GM15510 (cell line): ENCODE data around the gene TBC1D12.

ENCODE experiments used
- POLR2A ChIP-seq: IDR thresholded peaks from 3 replicates; pipeline ENCODE4 v1.6.1; 2011; ENCODE audit warnings: borderline replicate concordance; ENCODE audit not compliant: insufficient read length; ENCODE audit errors: extremely low read depth

The TBC1D12 gene

GRCh38 chr10:94545391-94546048 is 143.2 kb downstream of the TBC1D12 start, which contains the start of gene HELLS:
TSS of gene HELLS (plus strand) at chr10:94545788. CDS start at chr10:94545922, 134 bp downstream.
- TF ChIP-seq POLR2A = peak; percentile 56

GRCh38 chr10:94546049-94546900 is 143.9 kb downstream of the TBC1D12 start:
- TF ChIP-seq POLR2A = no peak

DNA sequence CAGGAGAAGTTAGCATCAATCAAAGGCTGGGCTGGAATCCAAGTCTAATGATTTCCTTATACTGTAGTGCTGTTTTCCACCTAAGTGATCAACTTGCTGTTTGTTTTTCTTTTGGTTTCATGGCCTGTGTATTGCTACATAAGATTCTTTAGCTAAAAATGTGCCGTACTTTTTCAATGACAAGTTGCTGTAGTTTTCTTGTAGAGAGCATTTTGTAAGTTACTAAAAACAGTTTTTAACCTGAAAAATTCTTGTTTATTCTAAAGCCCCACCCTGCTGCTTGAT is 144.5 kb downstream of the TBC1D12 start:
- TF ChIP-seq POLR2A = no peak

DNA sequence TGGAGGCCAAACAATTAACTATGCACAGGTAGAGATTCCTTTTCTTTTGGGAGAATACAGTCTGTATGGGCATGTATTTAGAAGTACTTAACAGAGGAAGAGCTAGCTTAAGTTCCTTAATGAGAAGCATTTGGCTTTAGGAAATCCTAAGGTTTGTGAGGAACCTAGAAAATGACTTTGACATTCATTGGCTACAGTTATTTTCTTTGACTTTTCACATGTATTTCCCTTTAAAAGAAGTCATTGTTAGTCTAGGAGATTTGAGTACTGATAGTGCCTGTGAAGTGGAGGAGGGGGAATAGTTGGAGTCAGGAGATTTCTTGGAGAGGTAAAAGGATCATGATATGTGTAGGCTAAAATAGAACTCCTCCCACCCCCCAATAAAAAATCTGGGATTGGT is 146.9 kb downstream of the TBC1D12 start:
- no peak for TF ChIP-seq POLR2A

DNA sequence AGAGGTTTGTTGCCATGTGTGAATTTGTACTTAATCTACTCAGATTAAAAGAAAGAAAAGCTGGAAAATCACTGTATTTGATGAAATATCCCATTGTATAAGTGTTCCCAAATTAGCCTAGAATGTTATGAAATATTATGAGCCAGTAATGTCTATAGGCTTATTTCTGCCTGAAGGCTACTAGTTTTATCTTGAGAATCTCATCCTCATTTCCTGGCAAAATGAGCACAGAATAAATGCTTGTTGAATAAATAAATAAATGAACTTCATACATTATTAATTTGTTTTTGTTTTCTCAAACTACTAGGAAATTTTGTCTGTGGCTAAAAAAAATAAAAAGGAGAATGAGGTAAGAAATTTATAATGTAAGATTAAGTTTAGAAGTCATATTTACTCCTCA is 168.7 kb downstream of the TBC1D12 start:
- no peak for TF ChIP-seq POLR2A

DNA sequence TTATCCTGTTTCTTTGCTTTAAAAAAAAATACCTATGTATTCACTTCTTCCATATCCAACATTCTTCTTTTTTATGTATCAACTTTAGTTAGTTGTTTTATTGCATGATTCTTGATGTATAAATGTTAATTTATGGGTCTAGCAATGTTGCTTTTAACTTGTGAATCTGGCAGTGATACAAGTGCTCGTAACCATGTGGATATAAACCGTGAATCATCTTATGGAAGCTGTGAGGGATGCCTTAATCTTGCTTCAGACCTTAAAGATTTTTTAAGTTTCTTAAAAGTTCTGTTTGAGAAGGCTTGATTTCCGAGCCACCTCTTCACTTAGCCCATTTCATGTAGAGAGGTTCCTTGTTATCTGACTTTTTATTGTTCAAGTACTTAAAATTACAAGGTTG is 169.2 kb downstream of the TBC1D12 start:
- no peak for TF ChIP-seq POLR2A

- TF ChIP-seq POLR2A = no peak
These were observed 176.4 kb downstream of the TBC1D12 start for GRCh38 chr10:94578790-94579189.

GRCh38 chr10:94583124-94583523 is 180.8 kb downstream of the TBC1D12 start:
- TF ChIP-seq POLR2A = no peak
